Upper lobe of right lung (tissue), 1 donor: ENCODE measurements around the gene OR4C5. TPM values are rescaled to one million over a fixed set of nuclear protein-coding genes. Genes with fewer than 3 reads are reported as not detected.
"Not testable (repeated sequence)": the region's sequence is repeated elsewhere in the genome, so short reads cannot be mapped to it uniquely, and the experiment has no call there.

Source experiments
- ATAC-seq: fragments of 200-7000 bp; cut with Tn5 transposase; one replicate; pipeline ENCODE4 v1.9.1; 2020; ENCODE audit warnings: mild to moderate bottlenecking, moderate library complexity
- DNase-seq: peaks from one replicate; pipeline ENCODE4 v3.0.0-alpha.2; 2020
- H3K27ac ChIP-seq: fragments of 200-600 bp; one replicate; pipeline ENCODE4 v1.8.0; 2022
- H3K27me3 ChIP-seq: fragments of 200-600 bp; one replicate; pipeline ENCODE4 v1.8.0; 2022; ENCODE audit warnings: mild to moderate bottlenecking
- H3K36me3 ChIP-seq: fragments of 200-600 bp; one replicate; pipeline ENCODE4 v1.8.0; 2022
- H3K4me1 ChIP-seq: fragments of 200-600 bp; one replicate; pipeline ENCODE4 v1.8.0; 2022
- H3K4me3 ChIP-seq: fragments of 200-600 bp; one replicate; pipeline ENCODE4 v1.8.0; 2022; ENCODE audit warnings: mild to moderate bottlenecking
- H3K9me3 ChIP-seq: fragments of 200-600 bp; one replicate; pipeline ENCODE4 v1.8.0; 2022
- intact Hi-C: fragments of 100-400 bp; cut with DNase I; formaldehyde crosslinking; loops from one replicate; pipeline ENCODE4 v1.11.0; 2022
- total RNA-seq: library from RNA; stranded (reverse); fragmentation: NEBNext Ultra II Directional; extraction: Animal tissue kit (Norgen Biotek cat#: 25700); gene quantifications from one replicate; pipeline ENCODE4 v1.2.1, GENCODE V29; 2021
- TF ChIP-seq, protein P1 (sequence below): fragments of 200-600 bp; IDR thresholded peaks from one replicate; pipeline ENCODE4 v1.8.0; 2022; ENCODE audit warnings: antibody characterized with exemption
- donor health status: DM: no; HTN: yes; CAD: no; lungs with severe emphysema.

OR4C5 gene
- total RNA-seq, 1 donor from 2014 or later: not detected

- no peak overlapping the region for H3K4me3 ChIP-seq
- H3K27me3 ChIP-seq: no peaks in the 10 kb centered on the region
- H3K27ac ChIP-seq: no peak overlapping the region
- DNase-seq (no peak), ATAC-seq (no peak)
- intact Hi-C loops: no loop called here
- H3K4me1 ChIP-seq: no peaks in the 10 kb centered on the region
- H3K36me3 ChIP-seq: no peaks in the 10 kb centered on the region
- TF ChIP-seq, protein P1, sequence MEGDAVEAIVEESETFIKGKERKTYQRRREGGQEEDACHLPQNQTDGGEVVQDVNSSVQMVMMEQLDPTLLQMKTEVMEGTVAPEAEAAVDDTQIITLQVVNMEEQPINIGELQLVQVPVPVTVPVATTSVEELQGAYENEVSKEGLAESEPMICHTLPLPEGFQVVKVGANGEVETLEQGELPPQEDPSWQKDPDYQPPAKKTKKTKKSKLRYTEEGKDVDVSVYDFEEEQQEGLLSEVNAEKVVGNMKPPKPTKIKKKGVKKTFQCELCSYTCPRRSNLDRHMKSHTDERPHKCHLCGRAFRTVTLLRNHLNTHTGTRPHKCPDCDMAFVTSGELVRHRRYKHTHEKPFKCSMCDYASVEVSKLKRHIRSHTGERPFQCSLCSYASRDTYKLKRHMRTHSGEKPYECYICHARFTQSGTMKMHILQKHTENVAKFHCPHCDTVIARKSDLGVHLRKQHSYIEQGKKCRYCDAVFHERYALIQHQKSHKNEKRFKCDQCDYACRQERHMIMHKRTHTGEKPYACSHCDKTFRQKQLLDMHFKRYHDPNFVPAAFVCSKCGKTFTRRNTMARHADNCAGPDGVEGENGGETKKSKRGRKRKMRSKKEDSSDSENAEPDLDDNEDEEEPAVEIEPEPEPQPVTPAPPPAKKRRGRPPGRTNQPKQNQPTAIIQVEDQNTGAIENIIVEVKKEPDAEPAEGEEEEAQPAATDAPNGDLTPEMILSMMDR: no peak
- H3K9me3 ChIP-seq: no peaks in the 10 kb centered on the region
These were observed 24.8 kb downstream of the OR4C5 start for GRCh38 chr11:48341466-48341865.

DNA sequence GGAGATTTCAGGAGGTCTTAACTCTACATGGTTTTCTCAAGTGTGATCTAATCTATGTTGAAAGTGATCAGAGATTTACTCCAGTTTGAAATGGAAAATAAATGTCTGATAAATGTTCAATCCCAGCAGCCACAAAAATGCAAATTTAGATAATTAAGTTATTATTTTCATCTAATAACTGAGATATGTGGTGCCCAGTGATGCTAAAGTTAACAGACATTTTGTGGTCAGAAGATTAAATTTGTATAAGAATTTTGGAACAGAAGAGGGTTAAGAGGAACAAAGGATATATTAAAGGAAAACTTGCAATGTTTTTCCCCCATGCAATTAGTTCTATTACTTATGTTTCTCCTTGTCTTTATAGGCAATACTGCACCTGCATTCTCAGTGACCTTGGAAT is 41.6 kb downstream of the OR4C5 start, which contains the start of gene OR4C3:
Gene OR4C3 (plus strand): TSS at position 301 of the 400 bp plus-strand sequence. CDS start 102 bp downstream, outside the sequence.
- intact Hi-C loops, H3K4me3 ChIP-seq, ATAC-seq, H3K36me3 ChIP-seq, DNase-seq, H3K27me3 ChIP-seq, H3K9me3 ChIP-seq, H3K4me1 ChIP-seq, H3K27ac ChIP-seq: not testable (repeated sequence)

GRCh38 chr11:48319813-48320212 is 46.5 kb downstream of the OR4C5 start:
- H3K27me3 ChIP-seq, H3K4me1 ChIP-seq, H3K9me3 ChIP-seq, DNase-seq, ATAC-seq, H3K36me3 ChIP-seq, H3K27ac ChIP-seq, intact Hi-C loops, H3K4me3 ChIP-seq: not testable (repeated sequence)

Other genes with a start within 250 kb of the OR4C5 start
- gene OR4B1, start 149.7 kb downstream of the OR4C5 start, total RNA-seq: not detected
- not detected for gene OR4X2, start 121.4 kb downstream of the OR4C5 start, total RNA-seq
- not detected for gene OR4X1, start 102.6 kb downstream of the OR4C5 start, total RNA-seq
- gene OR4S1, start 60.2 kb downstream of the OR4C5 start, total RNA-seq: not detected
- gene OR4C3, start 41.5 kb downstream of the OR4C5 start, total RNA-seq: not detected
- gene OR4A47, start 122.3 kb upstream of the OR4C5 start, total RNA-seq: not detected